Cardiac fibroblast (primary cell): ENCODE data around the gene JUN.
A peak's percentile ranks its signal among the peaks of the same experiment; 100 is the strongest.

ENCODE experiments used
- DNase-seq, 2 donors: peaks; one replicate each; pipeline versions ENCODE4 v3.0.0 to v3.0.0-alpha.2; 2010; ENCODE audit warnings: low read depth in 2 of 2
- H3K4me3 ChIP-seq, 2 donors: replicated peaks in 1 of 2; 1 replicate in 1 of 2; 2 replicates in 1 of 2; pipeline ENCODE4 v1.5.1; 2011; ENCODE audit warnings: low read depth in 2 of 2, low read length in 2 of 2, mild to moderate bottlenecking in 2 of 2, moderate library complexity in 1 of 2
- CTCF ChIP-seq: IDR thresholded peaks from one replicate; pipeline ENCODE4 v1.5.1; 2011; ENCODE audit warnings: low read depth, mild to moderate bottlenecking, low read length, inconsistent platforms

Gene JUN

GRCh38 chr1:58815686-58816071 is 31.8 kb upstream of the JUN start:
- peak overlapping the region; percentile 42 to 55 for H3K4me3 ChIP-seq
- no peak for DNase-seq

GRCh38 chr1:58815069-58815685 is 31.3 kb upstream of the JUN start:
- peak overlapping the region; percentile 42 to 55 for H3K4me3 ChIP-seq
- DNase-seq = peak; percentile 87 to 90
- no peak for TF ChIP-seq CTCF

More at GRCh38 chr1:58815686-58816071, 31.8 kb upstream of the JUN start:
- TF ChIP-seq CTCF = no peak

- peak in 1 of 2 donors; percentile 41 for DNase-seq
- TF ChIP-seq CTCF = no peak
- H3K4me3 ChIP-seq = no peak overlapping the region
Measured at GRCh38 chr1:58814251-58815068, 30.6 kb upstream of the JUN start.

- H3K4me3 ChIP-seq = no peak overlapping the region
- TF ChIP-seq CTCF = no peak
- DNase-seq = no peak
Measured at GRCh38 chr1:58813801-58814200, 30.0 kb upstream of the JUN start.

- no peak for TF ChIP-seq CTCF
- H3K4me3 ChIP-seq = no peak overlapping the region
- DNase-seq = no peak
Measured at GRCh38 chr1:58813361-58813760, 29.5 kb upstream of the JUN start.

GRCh38 chr1:58812926-58813325 is 29.1 kb upstream of the JUN start:
- no peak for DNase-seq
- no peak for TF ChIP-seq CTCF

More at GRCh38 chr1:58812926-58813325, 29.1 kb upstream of the JUN start:
- H3K4me3 ChIP-seq = no peak overlapping the region
